Gastroesophageal sphincter (tissue), 3 donors: ENCODE data around the gene SIGLEC1.

Experiments used
- CTCF ChIP-seq, 4 experiments: fragments of 200-600 bp in 2 of 4; fragments of 450-650 bp in 2 of 4; sonication (generic) in 1 of 4; IDR thresholded peaks; one replicate each; pipeline ENCODE4 v1.5.1; 2017 to 2019; ENCODE audit warnings: antibody characterized with exemption in 4 of 4, mild to moderate bottlenecking in 2 of 4, moderate library complexity in 2 of 4
- EP300 ChIP-seq: sonication (generic); formaldehyde crosslinking; IDR thresholded peaks from one replicate; pipeline ENCODE4 v1.6.1; 2017; ENCODE audit warnings: antibody characterized with exemption, mild to moderate bottlenecking
- POLR2A ChIP-seq, 2 donors: fragments of 450-650 bp; IDR thresholded peaks; one replicate each; pipeline ENCODE4 v1.6.1; 2017; ENCODE audit warnings: antibody characterized with exemption in 2 of 2, mild to moderate bottlenecking in 2 of 2, moderate library complexity in 1 of 2

GRCh38 chr20:3716195-3716834 lies 3.9 kb upstream of the SIGLEC1 start:
- TF ChIP-seq CTCF (IDR thresholded peaks at IDR 0.05) (peak; percentile 22 to 74 (median 41)), POLR2A (IDR thresholded peaks at IDR 0.05) (no peak), EP300 (no peak)
